ENCODE measurements around the gene MIER2. TPM values are rescaled to one million over a fixed set of nuclear protein-coding genes. Genes with fewer than 3 reads are reported as not detected.
"Not testable (repeated sequence)": the region's sequence is repeated elsewhere in the genome, so short reads cannot be mapped to it uniquely, and the experiment has no call there.

Gene MIER2
- total RNA-seq, 1 experiment from 2014 or later: 22.8 TPM

GRCh38 chr19:388691-389090 is 44.1 kb upstream of the MIER2 start:
- no peak for DNase-seq
- intact Hi-C loops (cut with micrococcal nuclease; ENCODE audit: unreplicated experiment): no loop called here
- Mint-ChIP-seq H3K27ac (ENCODE audit: unreplicated experiment) (no peak overlapping the region), H3K4me1 (ENCODE audit: low read depth, unreplicated experiment) (peaks cover 6% of the 10 kb centered on the region), H3K4me3 (ENCODE audit: low read depth, unreplicated experiment) (no peak overlapping the region), H3K36me3 (ENCODE audit: insufficient read depth, unreplicated experiment) (no peaks in the 10 kb centered on the region), H3K9me3 (ENCODE audit: low read depth, unreplicated experiment) (peaks cover 8% of the 10 kb centered on the region), H3K27me3 (ENCODE audit: unreplicated experiment) (no peaks in the 10 kb centered on the region)
- CTCF ChIA-PET: no interaction called here
- no TSS peak for BruUV-seq (replicated peaks)
- TF ChIP-seq CTCF (IDR thresholded peaks at IDR 0.05; ENCODE audit: unreplicated experiment): no peak

GRCh38 chr19:387777-388176 is 43.2 kb upstream of the MIER2 start:
- Mint-ChIP-seq H3K27me3 (ENCODE audit: unreplicated experiment) (no peaks in the 10 kb centered on the region), H3K27ac (ENCODE audit: unreplicated experiment) (no peak overlapping the region), H3K4me3 (ENCODE audit: low read depth, unreplicated experiment) (no peak overlapping the region), H3K9me3 (ENCODE audit: low read depth, unreplicated experiment) (peaks cover 3% of the 10 kb centered on the region), H3K36me3 (ENCODE audit: insufficient read depth, unreplicated experiment) (no peaks in the 10 kb centered on the region), H3K4me1 (ENCODE audit: low read depth, unreplicated experiment) (peaks cover 6% of the 10 kb centered on the region)
- intact Hi-C loops (cut with micrococcal nuclease; ENCODE audit: unreplicated experiment): no loop called here
- DNase-seq: no peak
- no peak for TF ChIP-seq CTCF (IDR thresholded peaks at IDR 0.05; ENCODE audit: unreplicated experiment)
- CTCF ChIA-PET: no interaction called here
- no TSS peak for BruUV-seq (replicated peaks)

GRCh38 chr19:386632-387301 is 42.2 kb upstream of the MIER2 start:
- H3K36me3 Mint-ChIP-seq (ENCODE audit: insufficient read depth, unreplicated experiment); intact Hi-C loops (cut with micrococcal nuclease; ENCODE audit: unreplicated experiment); H3K9me3 Mint-ChIP-seq (ENCODE audit: low read depth, unreplicated experiment); DNase-seq; H3K27ac Mint-ChIP-seq (ENCODE audit: unreplicated experiment); CTCF ChIA-PET; H3K27me3 Mint-ChIP-seq (ENCODE audit: unreplicated experiment); BruUV-seq (replicated peaks); H3K4me3 Mint-ChIP-seq (ENCODE audit: low read depth, unreplicated experiment); H3K4me1 Mint-ChIP-seq (ENCODE audit: low read depth, unreplicated experiment): not testable (repeated sequence)

- H3K27ac Mint-ChIP-seq (ENCODE audit: unreplicated experiment); H3K27me3 Mint-ChIP-seq (ENCODE audit: unreplicated experiment); H3K36me3 Mint-ChIP-seq (ENCODE audit: insufficient read depth, unreplicated experiment); BruUV-seq (replicated peaks); H3K4me3 Mint-ChIP-seq (ENCODE audit: low read depth, unreplicated experiment); H3K9me3 Mint-ChIP-seq (ENCODE audit: low read depth, unreplicated experiment); CTCF ChIA-PET; H3K4me1 Mint-ChIP-seq (ENCODE audit: low read depth, unreplicated experiment); intact Hi-C loops (cut with micrococcal nuclease; ENCODE audit: unreplicated experiment); DNase-seq: not testable (repeated sequence)
These were observed 41.6 kb upstream of the MIER2 start for GRCh38 chr19:386189-386588.

- H3K36me3 Mint-ChIP-seq (ENCODE audit: insufficient read depth, unreplicated experiment): no peaks in the 10 kb centered on the region
- intact Hi-C loops (cut with micrococcal nuclease; ENCODE audit: unreplicated experiment): no loop called here
- peaks cover 6% of the 10 kb centered on the region for H3K4me1 Mint-ChIP-seq (ENCODE audit: low read depth, unreplicated experiment)
- CTCF ChIA-PET: no interaction called here
- no peaks in the 10 kb centered on the region for H3K9me3 Mint-ChIP-seq (ENCODE audit: low read depth, unreplicated experiment)
- TF ChIP-seq CTCF (IDR thresholded peaks at IDR 0.05; ENCODE audit: unreplicated experiment): no peak
- BruUV-seq (replicated peaks): no TSS peak
- no peak overlapping the region for H3K4me3 Mint-ChIP-seq (ENCODE audit: low read depth, unreplicated experiment)
- H3K27ac Mint-ChIP-seq (ENCODE audit: unreplicated experiment): no peak overlapping the region
- H3K27me3 Mint-ChIP-seq (ENCODE audit: unreplicated experiment): no peaks in the 10 kb centered on the region
- no peak for DNase-seq
These were observed 40.2 kb upstream of the MIER2 start for GRCh38 chr19:384799-385169.
